ENCODE data around the gene ARHGAP26. TPM values are rescaled to one million over a fixed set of nuclear protein-coding genes. Genes with fewer than 3 reads are reported as not detected.

Gene ARHGAP26
- total RNA-seq, 1 experiment from 2014 or later = 65.5 TPM

DNA sequence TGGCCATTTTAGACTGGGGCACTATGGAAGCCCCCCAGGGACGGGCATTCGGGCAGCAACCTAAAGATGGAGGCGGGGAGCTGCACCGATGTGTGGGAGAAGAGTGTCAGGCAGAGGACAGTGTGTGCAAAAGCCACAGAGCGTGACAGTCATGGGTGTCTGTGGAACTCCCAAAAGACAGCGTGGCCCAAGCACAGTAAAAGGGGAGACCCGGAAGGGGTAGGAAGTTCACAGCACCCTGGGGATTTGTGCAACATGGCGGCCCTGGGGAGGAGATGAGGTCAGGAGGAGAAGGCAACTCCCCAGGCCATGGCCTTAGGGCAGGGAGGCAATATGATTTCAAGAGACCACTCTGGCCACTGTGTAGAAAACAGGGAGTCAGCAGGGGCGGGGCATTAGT, 45.4 kb upstream of the ARHGAP26 start:
- peaks cover 13% of the 10 kb centered on the region for H3K4me1 ChIP-seq (ENCODE audit: control insufficient read depth, insufficient read depth, low read length)
- no peaks in the 10 kb centered on the region for H3K9me3 ChIP-seq (ENCODE audit: control insufficient read depth, insufficient read depth, low read depth, low read length)
- no peak overlapping the region for H3K4me3 ChIP-seq (ENCODE audit: low read depth in 2 of 2, low read length in 2 of 2)
- in situ Hi-C loops (cut with HindIII; ENCODE audit: low pct_unique_long_range_greater_than_20kb, low sequenced_read_pairs) (no loop called here), intact Hi-C loops (cut with micrococcal nuclease; ENCODE audit: unreplicated experiment) (no loop called here)
- ChIA-PET POLR2A (interaction anchor here (0.6 kb wide), 1 partner anchor 20 kb away, joined by 16 read pairs; no protein-coding TSS in a partner anchor), CTCF (interaction anchor here (0.6 to 1.3 kb wide), 2 partner anchors 12 to 23 kb away, joined by 3 to 4 read pairs; no protein-coding TSS in a partner anchor)
- no TSS peak for BruUV-seq (replicated peaks)
- no peak overlapping the region for H3K27ac ChIP-seq (ENCODE audit: low read length)
- TF ChIP-seq, protein P1, sequence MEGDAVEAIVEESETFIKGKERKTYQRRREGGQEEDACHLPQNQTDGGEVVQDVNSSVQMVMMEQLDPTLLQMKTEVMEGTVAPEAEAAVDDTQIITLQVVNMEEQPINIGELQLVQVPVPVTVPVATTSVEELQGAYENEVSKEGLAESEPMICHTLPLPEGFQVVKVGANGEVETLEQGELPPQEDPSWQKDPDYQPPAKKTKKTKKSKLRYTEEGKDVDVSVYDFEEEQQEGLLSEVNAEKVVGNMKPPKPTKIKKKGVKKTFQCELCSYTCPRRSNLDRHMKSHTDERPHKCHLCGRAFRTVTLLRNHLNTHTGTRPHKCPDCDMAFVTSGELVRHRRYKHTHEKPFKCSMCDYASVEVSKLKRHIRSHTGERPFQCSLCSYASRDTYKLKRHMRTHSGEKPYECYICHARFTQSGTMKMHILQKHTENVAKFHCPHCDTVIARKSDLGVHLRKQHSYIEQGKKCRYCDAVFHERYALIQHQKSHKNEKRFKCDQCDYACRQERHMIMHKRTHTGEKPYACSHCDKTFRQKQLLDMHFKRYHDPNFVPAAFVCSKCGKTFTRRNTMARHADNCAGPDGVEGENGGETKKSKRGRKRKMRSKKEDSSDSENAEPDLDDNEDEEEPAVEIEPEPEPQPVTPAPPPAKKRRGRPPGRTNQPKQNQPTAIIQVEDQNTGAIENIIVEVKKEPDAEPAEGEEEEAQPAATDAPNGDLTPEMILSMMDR (IDR thresholded peaks at IDR 0.05) = no peak
- TF ChIP-seq TCF7L2 (IDR thresholded peaks at IDR 0.05; ENCODE audit: low read depth, low read length) (no peak), SIN3A (IDR thresholded peaks at IDR 0.05; ENCODE audit: borderline replicate concordance, insufficient read depth, low read depth, low read length) (no peak), POLR2AphosphoS5 (IDR thresholded peaks at IDR 0.05; ENCODE audit: low read depth, low read length) (no peak)
- TF ChIP-seq, protein P2, sequence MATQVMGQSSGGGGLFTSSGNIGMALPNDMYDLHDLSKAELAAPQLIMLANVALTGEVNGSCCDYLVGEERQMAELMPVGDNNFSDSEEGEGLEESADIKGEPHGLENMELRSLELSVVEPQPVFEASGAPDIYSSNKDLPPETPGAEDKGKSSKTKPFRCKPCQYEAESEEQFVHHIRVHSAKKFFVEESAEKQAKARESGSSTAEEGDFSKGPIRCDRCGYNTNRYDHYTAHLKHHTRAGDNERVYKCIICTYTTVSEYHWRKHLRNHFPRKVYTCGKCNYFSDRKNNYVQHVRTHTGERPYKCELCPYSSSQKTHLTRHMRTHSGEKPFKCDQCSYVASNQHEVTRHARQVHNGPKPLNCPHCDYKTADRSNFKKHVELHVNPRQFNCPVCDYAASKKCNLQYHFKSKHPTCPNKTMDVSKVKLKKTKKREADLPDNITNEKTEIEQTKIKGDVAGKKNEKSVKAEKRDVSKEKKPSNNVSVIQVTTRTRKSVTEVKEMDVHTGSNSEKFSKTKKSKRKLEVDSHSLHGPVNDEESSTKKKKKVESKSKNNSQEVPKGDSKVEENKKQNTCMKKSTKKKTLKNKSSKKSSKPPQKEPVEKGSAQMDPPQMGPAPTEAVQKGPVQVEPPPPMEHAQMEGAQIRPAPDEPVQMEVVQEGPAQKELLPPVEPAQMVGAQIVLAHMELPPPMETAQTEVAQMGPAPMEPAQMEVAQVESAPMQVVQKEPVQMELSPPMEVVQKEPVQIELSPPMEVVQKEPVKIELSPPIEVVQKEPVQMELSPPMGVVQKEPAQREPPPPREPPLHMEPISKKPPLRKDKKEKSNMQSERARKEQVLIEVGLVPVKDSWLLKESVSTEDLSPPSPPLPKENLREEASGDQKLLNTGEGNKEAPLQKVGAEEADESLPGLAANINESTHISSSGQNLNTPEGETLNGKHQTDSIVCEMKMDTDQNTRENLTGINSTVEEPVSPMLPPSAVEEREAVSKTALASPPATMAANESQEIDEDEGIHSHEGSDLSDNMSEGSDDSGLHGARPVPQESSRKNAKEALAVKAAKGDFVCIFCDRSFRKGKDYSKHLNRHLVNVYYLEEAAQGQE (IDR thresholded peaks at IDR 0.05; ENCODE audit: insufficient read depth in 1 of 2, low read depth in 2 of 2, low read length in 1 of 2) = no peak
- no peaks in the 10 kb centered on the region for H3K27me3 ChIP-seq (ENCODE audit: control insufficient read depth, insufficient read depth, low read length)
- H3K36me3 ChIP-seq (ENCODE audit: control insufficient read depth, insufficient read depth, low read length) = no peaks in the 10 kb centered on the region
- DNase-seq (ENCODE audit: low read depth, low spot score) (no peak), ATAC-seq (no peak)

DNA sequence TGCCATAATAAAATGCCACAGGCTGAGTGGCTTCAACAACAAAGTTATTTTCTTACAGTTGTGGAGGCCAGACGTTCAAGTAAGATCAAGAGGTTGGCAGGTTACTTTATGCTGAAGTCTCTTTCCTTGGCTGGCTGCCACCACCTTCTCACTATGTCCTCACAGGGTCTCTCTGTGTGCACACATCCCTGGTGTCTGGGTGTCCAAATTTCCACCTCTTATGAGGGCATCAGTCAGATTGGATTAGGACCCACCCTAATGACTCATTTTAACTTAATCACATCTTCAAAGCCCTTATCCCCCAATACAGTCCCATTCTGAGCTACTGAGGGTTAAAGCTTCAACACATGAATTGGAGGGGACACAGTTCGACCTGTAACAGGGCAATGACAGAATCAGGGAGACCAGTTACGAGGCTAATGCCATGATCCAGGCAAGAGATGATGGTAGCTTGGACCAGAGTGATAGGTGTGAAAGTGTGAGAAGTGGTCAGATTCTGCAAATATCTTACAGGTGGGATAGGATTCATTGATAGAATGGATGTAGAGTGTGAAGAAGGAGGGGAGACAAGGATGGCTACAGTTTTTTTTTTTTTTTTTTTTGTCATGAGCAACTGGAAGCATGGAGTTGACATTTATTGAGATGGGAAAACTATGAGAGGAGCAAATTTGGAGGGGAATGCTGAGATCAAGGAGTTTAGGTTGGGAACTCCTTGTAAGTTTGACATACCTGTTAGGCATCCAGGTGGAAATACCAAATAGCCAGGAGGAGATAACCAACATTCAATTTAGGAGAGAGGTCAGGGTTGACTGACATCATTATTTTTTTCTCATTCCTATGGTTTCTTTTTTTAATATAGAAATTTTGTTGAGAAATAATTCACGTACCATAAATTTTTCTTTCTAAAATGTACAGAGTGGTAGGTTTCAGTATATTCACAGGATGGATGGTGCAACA, 44.7 kb upstream of the ARHGAP26 start:
- ChIA-PET POLR2A (interaction anchor here (0.6 kb wide), 2 partner anchors 19 to 876 kb away, joined by 4 to 16 read pairs; no protein-coding TSS in a partner anchor), CTCF (no interaction called here)
- TF ChIP-seq TCF7L2 (IDR thresholded peaks at IDR 0.05; ENCODE audit: low read depth, low read length) (no peak), POLR2AphosphoS5 (IDR thresholded peaks at IDR 0.05; ENCODE audit: low read depth, low read length) (no peak), SIN3A (IDR thresholded peaks at IDR 0.05; ENCODE audit: borderline replicate concordance, insufficient read depth, low read depth, low read length) (no peak)
- TF ChIP-seq, protein P1 (IDR thresholded peaks at IDR 0.05) = no peak
- no peak overlapping the region for H3K4me3 ChIP-seq (ENCODE audit: low read depth in 2 of 2, low read length in 2 of 2)
- BruUV-seq (replicated peaks) = no TSS peak
- no peaks in the 10 kb centered on the region for H3K36me3 ChIP-seq (ENCODE audit: control insufficient read depth, insufficient read depth, low read length)
- peaks cover 11% of the 10 kb centered on the region for H3K4me1 ChIP-seq (ENCODE audit: control insufficient read depth, insufficient read depth, low read length)
- in situ Hi-C loops (cut with HindIII; ENCODE audit: low pct_unique_long_range_greater_than_20kb, low sequenced_read_pairs) = no loop called here
- no peak overlapping the region for H3K27ac ChIP-seq (ENCODE audit: low read length)
- intact Hi-C loops (cut with micrococcal nuclease; ENCODE audit: unreplicated experiment) = no loop called here
- H3K9me3 ChIP-seq (ENCODE audit: control insufficient read depth, insufficient read depth, low read depth, low read length) = no peaks in the 10 kb centered on the region
- ATAC-seq (no peak), DNase-seq (ENCODE audit: low read depth, low spot score) (no peak)
- H3K27me3 ChIP-seq (ENCODE audit: control insufficient read depth, insufficient read depth, low read length) = no peaks in the 10 kb centered on the region
